ENCODE measurements around the gene RIMOC1. TPM values are rescaled to one million over a fixed set of nuclear protein-coding genes. Genes with fewer than 3 reads are reported as not detected.

Gene RIMOC1
- polyA plus RNA-seq, 1 donor (not counting 4 experiments of a cell fraction or from before 2014, with no cell fraction given): 23.7 TPM

GRCh38 chr5:41857989-41858388, 46.2 kb upstream of the RIMOC1 start:
- Histone ChIP-seq H3K36me3 (ENCODE audit: control insufficient read depth in 2 of 2, extremely low read depth in 1 of 2, insufficient read depth in 2 of 2, low read length in 2 of 2) (peaks cover 5 to 16% of the 10 kb centered on the region in 2 experiments), H3K4me3 (ENCODE audit: control insufficient read depth in 2 of 3, extremely low read depth in 1 of 3, insufficient read depth in 2 of 3, low read depth in 1 of 3, low read length in 3 of 3) (no peak overlapping the region), H3K79me2 (ENCODE audit: control insufficient read depth, insufficient read depth, low read length) (peaks cover 3% of the 10 kb centered on the region), H3K9me1 (ENCODE audit: control insufficient read depth, extremely low read depth, insufficient read depth, low read length) (no peaks in the 10 kb centered on the region), H3K4me1 (ENCODE audit: control insufficient read depth, extremely low read depth, insufficient read depth, low read length) (no peaks in the 10 kb centered on the region), H3K9me3 (ENCODE audit: control insufficient read depth, low read depth, low read length) (no peaks in the 10 kb centered on the region), H3K27ac (ENCODE audit: control insufficient read depth, insufficient read depth, low read length) (no peak overlapping the region), H3K9ac (ENCODE audit: control insufficient read depth, extremely low read depth, insufficient read depth, low read length) (no peak overlapping the region), H4K20me1 (ENCODE audit: control insufficient read depth, extremely low read depth, insufficient read depth, low read length) (no peaks in the 10 kb centered on the region), H3K27me3 (ENCODE audit: control insufficient read depth, extremely low read depth, insufficient read depth, low read length) (no peaks in the 10 kb centered on the region), H2AFZ (ENCODE audit: control insufficient read depth, low read length) (no peak overlapping the region), H3K4me2 (ENCODE audit: control insufficient read depth, extremely low read depth, insufficient read depth, low read depth, low read length) (no peak overlapping the region)
- dilution Hi-C loops (cut with MboI; ENCODE audit: extremely low pct_ligation_motif_present, low sequenced_read_pairs): no loop called here
- DNase-seq (ENCODE audit: low read depth, low spot score) (no peak), FAIRE-seq (no peak)
- no peak for TF ChIP-seq CTCF (optimal IDR thresholded peaks at IDR 0.05 in 1 of 3, IDR thresholded peaks at IDR 0.05 in 1 of 3, conservative IDR thresholded peaks at IDR 0.05 in 1 of 3; ENCODE audit: extremely low read depth in 1 of 3, insufficient read depth in 2 of 3, low read length in 3 of 3)
- no peak for TF ChIP-seq EZH2 (IDR thresholded peaks at IDR 0.05; ENCODE audit: low read length)

DNA sequence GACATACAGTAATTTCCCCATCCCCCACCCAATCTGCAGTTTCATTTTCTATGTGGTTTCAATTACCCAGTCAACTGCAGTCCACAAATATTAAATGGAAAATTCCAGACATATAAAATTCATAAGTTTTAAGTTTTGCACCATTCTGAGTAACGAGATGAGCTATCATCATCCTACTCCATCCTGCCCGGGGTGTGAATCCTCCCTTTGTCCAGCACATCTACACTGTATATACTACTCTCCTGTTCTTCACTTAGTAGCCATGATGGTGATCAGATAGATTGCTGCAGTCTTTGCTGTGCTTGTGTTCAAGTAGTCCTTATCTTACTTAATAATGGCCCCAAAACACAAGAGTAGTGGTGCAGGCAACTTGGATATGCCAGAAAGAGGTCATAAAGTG, 45.3 kb upstream of the RIMOC1 start:
- DNase-seq (ENCODE audit: low read depth, low spot score): no peak
- H3K4me1 ChIP-seq (ENCODE audit: control insufficient read depth, extremely low read depth, insufficient read depth, low read length): peaks cover 5% of the 10 kb centered on the region
- no peak overlapping the region for H3K9ac ChIP-seq (ENCODE audit: control insufficient read depth, extremely low read depth, insufficient read depth, low read length)
- no peak for FAIRE-seq
- H3K9me3 ChIP-seq (ENCODE audit: control insufficient read depth, low read depth, low read length): no peaks in the 10 kb centered on the region
- H3K79me2 ChIP-seq (ENCODE audit: control insufficient read depth, insufficient read depth, low read length): peaks cover 10% of the 10 kb centered on the region
- no peaks in the 10 kb centered on the region for H4K20me1 ChIP-seq (ENCODE audit: control insufficient read depth, extremely low read depth, insufficient read depth, low read length)
- no peak for TF ChIP-seq EZH2 (IDR thresholded peaks at IDR 0.05; ENCODE audit: low read length)
- no peak for TF ChIP-seq CTCF (optimal IDR thresholded peaks at IDR 0.05 in 1 of 3, IDR thresholded peaks at IDR 0.05 in 1 of 3, conservative IDR thresholded peaks at IDR 0.05 in 1 of 3; ENCODE audit: extremely low read depth in 1 of 3, insufficient read depth in 2 of 3, low read length in 3 of 3)
- dilution Hi-C loops (cut with MboI; ENCODE audit: extremely low pct_ligation_motif_present, low sequenced_read_pairs): no loop called here
- no peaks in the 10 kb centered on the region for H3K9me1 ChIP-seq (ENCODE audit: control insufficient read depth, extremely low read depth, insufficient read depth, low read length)
- no peaks in the 10 kb centered on the region for H3K27me3 ChIP-seq (ENCODE audit: control insufficient read depth, extremely low read depth, insufficient read depth, low read length)
- peaks cover 2 to 16% of the 10 kb centered on the region in 2 experiments for H3K36me3 ChIP-seq (ENCODE audit: control insufficient read depth in 2 of 2, extremely low read depth in 1 of 2, insufficient read depth in 2 of 2, low read length in 2 of 2)
- H2AFZ ChIP-seq (ENCODE audit: control insufficient read depth, low read length): no peak overlapping the region
- no peak overlapping the region for H3K4me3 ChIP-seq (ENCODE audit: control insufficient read depth in 2 of 3, extremely low read depth in 1 of 3, insufficient read depth in 2 of 3, low read depth in 1 of 3, low read length in 3 of 3)
- H3K27ac ChIP-seq (ENCODE audit: control insufficient read depth, insufficient read depth, low read length): no peak overlapping the region
- no peak overlapping the region for H3K4me2 ChIP-seq (ENCODE audit: control insufficient read depth, extremely low read depth, insufficient read depth, low read depth, low read length)

All from keratinocyte (primary cell).